Mesenchymal stem cell (in vitro differentiated cells and primary cell): ENCODE results near the gene EYA4.
A peak's percentile ranks its signal among the peaks of the same experiment; 100 is the strongest.

Experiments used
- DNase-seq: peaks from one replicate; pipeline ENCODE4 v3.0.0-alpha.2; 2013
- H2AFZ ChIP-seq: one replicate; pipeline ENCODE4 v1.6.1; 2013; ENCODE audit warnings: low read depth, mild to moderate bottlenecking, control low read depth, inconsistent platforms, low read length, moderate library complexity
- H2AK5ac ChIP-seq: 2 replicates; pipeline ENCODE4 v1.6.1; 2013; ENCODE audit warnings: low read length, moderate library complexity, mild to moderate bottlenecking, inconsistent platforms; ENCODE audit not compliant: severe bottlenecking
- H2BK120ac ChIP-seq: one replicate; pipeline ENCODE4 v1.6.1; 2013; ENCODE audit warnings: low read depth, mild to moderate bottlenecking, inconsistent platforms, low read length, moderate library complexity
- H2BK12ac ChIP-seq, 2 experiments: one replicate each; pipeline ENCODE4 v1.6.1; 2013; ENCODE audit warnings: inconsistent platforms in 2 of 2, low read length in 2 of 2, mild to moderate bottlenecking in 2 of 2, moderate library complexity in 2 of 2, control low read depth in 1 of 2
- H2BK15ac ChIP-seq: one replicate; pipeline ENCODE4 v1.6.1; 2013; ENCODE audit warnings: mild to moderate bottlenecking, low read depth, inconsistent platforms; ENCODE audit not compliant: poor library complexity, severe bottlenecking
- H2BK5ac ChIP-seq: 2 replicates; pipeline ENCODE4 v1.6.1; 2013; ENCODE audit warnings: low read depth, mild to moderate bottlenecking, low read length, control low read depth, inconsistent platforms; ENCODE audit not compliant: poor library complexity, severe bottlenecking
- H3K14ac ChIP-seq, 2 experiments: one replicate each; pipeline ENCODE4 v1.6.1; 2013; ENCODE audit warnings: inconsistent platforms in 2 of 2, low read length in 2 of 2, control low read depth in 1 of 2, mild to moderate bottlenecking in 1 of 2, moderate library complexity in 1 of 2
- H3K18ac ChIP-seq, 2 experiments: one replicate each; pipeline ENCODE4 v1.6.1; 2013; ENCODE audit warnings: inconsistent platforms in 2 of 2, low read length in 2 of 2, control low read depth in 1 of 2, low read depth in 1 of 2, mild to moderate bottlenecking in 1 of 2
- H3K23ac ChIP-seq, 2 experiments: one replicate each; pipeline ENCODE4 v1.6.1; 2013; ENCODE audit warnings: inconsistent platforms in 2 of 2, low read length in 2 of 2, mild to moderate bottlenecking in 2 of 2, moderate library complexity in 2 of 2, control low read depth in 1 of 2
- H3K27ac ChIP-seq: 2 replicates; pipeline ENCODE4 v1.5.1; 2013; ENCODE audit warnings: mild to moderate bottlenecking, moderate library complexity, low read length, control low read depth, inconsistent platforms; ENCODE audit not compliant: poor library complexity, severe bottlenecking
- H3K27me3 ChIP-seq, 2 experiments: 2 replicates each; pipeline versions ENCODE4 v1.6.1 to v1.7.0; 2013; ENCODE audit warnings: low read length in 2 of 2, mild to moderate bottlenecking in 2 of 2, moderate library complexity in 2 of 2, control low read depth in 1 of 2, inconsistent platforms in 1 of 2; ENCODE audit not compliant: control insufficient read depth in 1 of 2, insufficient read depth in 1 of 2
- H3K36me3 ChIP-seq, 2 experiments: 2 replicates each; pipeline versions ENCODE4 v1.6.1 to v1.7.0; 2013; ENCODE audit warnings: low read length in 2 of 2, control low read depth in 1 of 2, inconsistent platforms in 1 of 2, low read depth in 1 of 2, mild to moderate bottlenecking in 1 of 2; ENCODE audit not compliant: insufficient read depth in 2 of 2, control insufficient read depth in 1 of 2
- H3K4ac ChIP-seq, 2 experiments: one replicate each; pipeline ENCODE4 v1.6.1; 2013; ENCODE audit warnings: inconsistent platforms in 2 of 2, low read length in 2 of 2, mild to moderate bottlenecking in 2 of 2, moderate library complexity in 2 of 2, control low read depth in 1 of 2, low read depth in 1 of 2
- H3K4me1 ChIP-seq: 2 replicates; pipeline ENCODE4 v1.6.1; 2013; ENCODE audit warnings: low read depth, low read length, control low read depth; ENCODE audit not compliant: control insufficient read depth, insufficient read depth
- H3K4me2 ChIP-seq: 2 replicates; pipeline ENCODE4 v1.6.1; 2013; ENCODE audit warnings: low read length, mild to moderate bottlenecking, inconsistent platforms; ENCODE audit not compliant: poor library complexity, severe bottlenecking
- H3K4me3 ChIP-seq, 2 experiments: 2 replicates each; pipeline versions ENCODE4 v1.5.1 to v1.7.0; 2013; ENCODE audit warnings: low read length in 2 of 2, mild to moderate bottlenecking in 2 of 2, control low read depth in 1 of 2, low read depth in 1 of 2; ENCODE audit not compliant: insufficient read depth in 1 of 2
- H3K79me1 ChIP-seq: replicated peaks from 2 replicates; pipeline ENCODE4 v1.6.1; 2013; ENCODE audit warnings: mild to moderate bottlenecking, control low read depth, low read length, inconsistent platforms; ENCODE audit not compliant: poor library complexity, severe bottlenecking
- H3K9ac ChIP-seq: 2 replicates; pipeline ENCODE4 v1.7.0; 2013; ENCODE audit warnings: mild to moderate bottlenecking, low read length, moderate library complexity
- H3K9me3 ChIP-seq: 2 replicates; pipeline ENCODE4 v1.7.0; 2013; ENCODE audit warnings: mild to moderate bottlenecking, low read length; ENCODE audit not compliant: control insufficient read depth
- H4K8ac ChIP-seq: one replicate; pipeline ENCODE4 v1.6.1; 2013; ENCODE audit warnings: inconsistent platforms, mild to moderate bottlenecking, low read length, moderate library complexity
- H4K91ac ChIP-seq: one replicate; pipeline ENCODE4 v1.6.1; 2013; ENCODE audit warnings: mild to moderate bottlenecking, low read length, inconsistent platforms
- WGBS: methylation state at CpG from one replicate; pipeline ENCODE4 v1.1.7; 2013; ENCODE audit warnings: mixed read lengths; 5-methylcytosine and 5-hydroxymethylcytosine counted together

EYA4 gene

DNA sequence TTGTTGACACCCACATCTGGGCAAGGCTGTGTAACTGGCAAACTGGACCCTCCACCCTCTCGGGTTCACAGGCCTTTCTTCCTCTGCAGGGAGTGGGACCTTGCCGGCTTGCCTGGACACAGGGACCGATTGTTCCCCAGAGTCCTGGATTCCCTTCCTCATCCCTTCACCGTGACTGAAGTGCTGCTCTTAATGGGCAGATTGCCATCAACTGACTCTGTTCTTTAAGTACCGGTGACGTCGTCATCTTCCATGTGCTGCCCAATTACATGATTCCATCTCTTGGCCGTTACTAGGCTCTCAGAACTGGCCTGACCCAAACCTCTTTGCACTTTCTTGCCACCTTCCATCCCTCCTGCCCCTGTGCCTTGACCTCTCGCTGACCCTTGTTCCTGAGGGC is 85.4 kb downstream of the EYA4 start:
- Histone ChIP-seq H2AK5ac (no peak overlapping the region), H3K4ac (no peak overlapping the region), H3K79me1 (no peaks in the 10 kb centered on the region), H3K27ac (no peak overlapping the region), H3K23ac (no peak overlapping the region), H3K9ac (no peak overlapping the region), H3K18ac (no peak overlapping the region), H2BK12ac (no peak overlapping the region), H3K4me1 (no peaks in the 10 kb centered on the region), H2BK5ac (no peak overlapping the region), H2BK15ac (no peak overlapping the region), H3K27me3 (no peaks in the 10 kb centered on the region), H2AFZ (no peak overlapping the region), H3K14ac (peak overlapping the region in 1 of 2 experiments; percentile 75), H4K91ac (no peak overlapping the region), H3K36me3 (no peaks in the 10 kb centered on the region), H2BK120ac (no peak overlapping the region), H3K4me3 (no peak overlapping the region), H3K9me3 (no peaks in the 10 kb centered on the region), H4K8ac (no peak overlapping the region), H3K4me2 (no peak overlapping the region)
- WGBS: 87% methylated on average over 8 of the region's 9 CpGs
- DNase-seq: no peak

DNA sequence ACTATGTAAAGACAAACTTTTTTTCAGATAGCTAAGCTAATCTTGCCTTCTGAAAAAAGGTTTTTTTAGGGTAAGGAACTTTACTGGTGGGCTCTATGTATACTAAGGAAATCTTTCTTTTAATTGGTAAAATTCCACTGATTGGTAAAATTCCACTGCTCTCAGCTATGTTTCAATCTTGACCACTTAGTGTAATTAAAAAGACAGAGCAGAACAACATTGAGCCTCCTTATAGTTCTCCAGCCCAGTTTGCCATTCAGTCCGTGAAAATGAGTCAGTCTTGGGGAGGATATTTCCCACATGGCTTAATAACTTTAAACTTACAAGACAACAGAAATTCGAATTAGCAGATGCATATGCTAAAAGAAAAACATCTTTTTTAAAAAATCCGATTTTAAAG is 92.7 kb downstream of the EYA4 start:
- Histone ChIP-seq H3K4ac (no peak overlapping the region), H3K27ac (no peak overlapping the region), H3K36me3 (no peaks in the 10 kb centered on the region), H3K4me3 (no peak overlapping the region), H3K9me3 (no peaks in the 10 kb centered on the region), H3K18ac (no peak overlapping the region), H2AK5ac (no peak overlapping the region), H2BK5ac (no peak overlapping the region), H3K4me1 (no peaks in the 10 kb centered on the region), H3K4me2 (no peak overlapping the region), H4K91ac (no peak overlapping the region), H3K79me1 (no peaks in the 10 kb centered on the region), H4K8ac (no peak overlapping the region), H3K27me3 (no peaks in the 10 kb centered on the region), H3K23ac (no peak overlapping the region), H2AFZ (no peak overlapping the region), H2BK12ac (no peak overlapping the region), H3K9ac (no peak overlapping the region), H2BK15ac (no peak overlapping the region), H2BK120ac (no peak overlapping the region), H3K14ac (no peak overlapping the region)
- 73% methylated on average over 3 of the region's 3 CpGs for WGBS
- DNase-seq: no peak

DNA sequence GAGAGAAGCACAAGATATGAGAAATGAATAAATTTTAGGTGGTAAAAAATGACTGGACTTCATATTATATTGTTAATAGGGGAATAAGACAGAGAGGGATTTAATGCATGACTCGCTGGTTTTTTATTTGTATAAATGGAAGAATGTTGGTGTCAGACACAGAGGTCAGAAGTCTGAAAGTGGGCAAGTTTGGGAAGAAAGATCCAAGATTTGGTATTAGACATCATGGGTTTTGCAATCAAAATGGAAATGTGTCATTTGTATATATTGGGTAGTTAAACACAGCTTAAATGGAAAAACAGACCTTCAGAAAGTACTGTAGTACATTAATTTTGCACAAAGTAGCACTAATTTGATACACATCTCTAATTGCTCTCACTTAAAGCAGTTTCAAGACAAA is 96.2 kb downstream of the EYA4 start:
- Histone ChIP-seq H3K4me2 (no peak overlapping the region), H3K4me3 (no peak overlapping the region), H3K23ac (no peak overlapping the region), H3K79me1 (no peaks in the 10 kb centered on the region), H2BK5ac (no peak overlapping the region), H3K18ac (no peak overlapping the region), H3K4ac (no peak overlapping the region), H3K27me3 (no peaks in the 10 kb centered on the region), H2BK120ac (no peak overlapping the region), H2AFZ (no peak overlapping the region), H2BK15ac (no peak overlapping the region), H3K4me1 (no peaks in the 10 kb centered on the region), H4K8ac (no peak overlapping the region), H3K9me3 (no peaks in the 10 kb centered on the region), H2AK5ac (no peak overlapping the region), H3K14ac (no peak overlapping the region), H2BK12ac (no peak overlapping the region), H4K91ac (no peak overlapping the region), H3K36me3 (no peaks in the 10 kb centered on the region), H3K9ac (no peak overlapping the region), H3K27ac (no peak overlapping the region)
- WGBS: 73% methylated on average over 1 of the region's 1 CpG
- peak; percentile 56 for DNase-seq

DNA sequence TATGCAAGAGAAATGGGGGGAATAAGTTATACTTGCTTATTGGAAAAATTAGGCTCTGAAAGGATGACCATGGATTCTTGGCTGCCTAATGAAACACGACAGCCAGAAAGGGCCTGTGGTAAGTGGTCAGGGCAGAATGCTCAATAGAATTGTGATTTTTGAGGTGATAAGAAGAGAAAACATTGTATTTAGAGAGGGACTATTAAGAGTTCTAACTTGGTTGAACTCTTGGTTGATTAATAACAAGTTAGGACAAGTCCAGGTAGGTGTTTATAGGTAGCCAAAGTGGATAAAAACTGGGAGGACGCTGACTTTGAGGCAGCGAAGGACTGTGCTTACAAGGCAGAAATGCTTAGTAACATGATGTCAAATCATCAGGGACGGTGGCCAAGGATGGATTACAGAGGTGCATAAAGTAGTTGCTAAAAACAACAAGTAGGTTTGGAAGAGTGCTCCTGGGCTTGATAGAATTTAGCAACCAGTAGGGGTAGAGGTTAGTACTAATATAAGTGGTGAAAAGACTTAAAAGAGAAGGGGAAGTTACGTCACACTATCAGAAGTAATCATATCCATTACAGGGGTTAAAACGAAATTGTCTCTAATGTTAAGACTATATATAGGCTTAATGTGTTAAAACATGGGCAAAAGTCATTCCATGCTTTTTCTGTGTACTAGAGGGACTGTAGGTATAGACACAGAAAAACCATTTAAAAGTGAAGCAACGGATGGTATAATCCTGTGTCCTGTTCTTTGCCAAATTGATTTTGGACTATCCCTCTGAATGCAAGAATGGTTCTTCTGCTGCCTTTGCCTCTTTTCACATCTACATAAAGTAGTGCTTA is 98.6 kb downstream of the EYA4 start:
- Histone ChIP-seq H3K14ac (no peak overlapping the region), H3K18ac (no peak overlapping the region), H3K9me3 (no peaks in the 10 kb centered on the region), H3K4me2 (no peak overlapping the region), H3K36me3 (no peaks in the 10 kb centered on the region), H2BK15ac (no peak overlapping the region), H2AFZ (no peak overlapping the region), H2BK5ac (no peak overlapping the region), H2BK12ac (no peak overlapping the region), H3K27me3 (no peaks in the 10 kb centered on the region), H2AK5ac (no peak overlapping the region), H2BK120ac (no peak overlapping the region), H4K8ac (no peak overlapping the region), H3K4me3 (no peak overlapping the region), H3K4ac (no peak overlapping the region), H3K79me1 (no peaks in the 10 kb centered on the region), H3K27ac (no peak overlapping the region), H3K9ac (no peak overlapping the region), H3K23ac (no peak overlapping the region), H3K4me1 (no peaks in the 10 kb centered on the region), H4K91ac (no peak overlapping the region)
- WGBS: 92% methylated on average over 5 of the region's 7 CpGs
- no peak for DNase-seq
